ENCODE measurements around the gene AKR1C1. TPM values are rescaled to one million over a fixed set of nuclear protein-coding genes. Genes with fewer than 3 reads are reported as not detected.
"Not testable (repeated sequence)": the region's sequence is repeated elsewhere in the genome, so short reads cannot be mapped to it uniquely, and the experiment has no call there.

The AKR1C1 gene
- total RNA-seq, 1 donor = 140 TPM

DNA sequence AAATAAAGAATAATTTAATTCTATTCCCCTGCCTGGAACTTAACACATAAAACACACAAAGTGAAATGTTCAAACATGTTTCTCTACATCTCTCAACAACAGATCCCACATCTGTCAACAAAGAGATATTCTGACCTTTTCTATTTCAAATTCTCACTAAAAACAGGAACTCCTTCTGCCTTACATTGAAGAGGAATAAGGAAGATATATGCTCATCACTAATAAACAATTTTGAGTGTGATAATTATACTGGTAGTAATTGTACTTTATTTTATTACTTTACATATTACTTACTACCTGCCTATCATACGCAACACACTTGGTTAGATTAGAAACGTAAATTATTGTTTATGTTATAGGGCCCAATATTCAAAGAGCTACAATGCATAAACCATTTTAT is 27.0 kb downstream of the AKR1C1 start:
- no peak for DNase-seq (ENCODE audit: insufficient read length, low spot score, missing footprints)
- peaks cover 3% of the 10 kb centered on the region for H3K4me1 ChIP-seq (ENCODE audit: insufficient read depth, low read length)
- H2AFZ ChIP-seq (ENCODE audit: low read length) = no peak overlapping the region
- H3K27ac ChIP-seq (ENCODE audit: low read depth, low read length) = no peak overlapping the region
- no peaks in the 10 kb centered on the region for H3K36me3 ChIP-seq (ENCODE audit: insufficient read depth, low read length)
- no peak overlapping the region for H3K4me3 ChIP-seq (ENCODE audit: insufficient read depth, low read length)
- TF ChIP-seq, protein P1, sequence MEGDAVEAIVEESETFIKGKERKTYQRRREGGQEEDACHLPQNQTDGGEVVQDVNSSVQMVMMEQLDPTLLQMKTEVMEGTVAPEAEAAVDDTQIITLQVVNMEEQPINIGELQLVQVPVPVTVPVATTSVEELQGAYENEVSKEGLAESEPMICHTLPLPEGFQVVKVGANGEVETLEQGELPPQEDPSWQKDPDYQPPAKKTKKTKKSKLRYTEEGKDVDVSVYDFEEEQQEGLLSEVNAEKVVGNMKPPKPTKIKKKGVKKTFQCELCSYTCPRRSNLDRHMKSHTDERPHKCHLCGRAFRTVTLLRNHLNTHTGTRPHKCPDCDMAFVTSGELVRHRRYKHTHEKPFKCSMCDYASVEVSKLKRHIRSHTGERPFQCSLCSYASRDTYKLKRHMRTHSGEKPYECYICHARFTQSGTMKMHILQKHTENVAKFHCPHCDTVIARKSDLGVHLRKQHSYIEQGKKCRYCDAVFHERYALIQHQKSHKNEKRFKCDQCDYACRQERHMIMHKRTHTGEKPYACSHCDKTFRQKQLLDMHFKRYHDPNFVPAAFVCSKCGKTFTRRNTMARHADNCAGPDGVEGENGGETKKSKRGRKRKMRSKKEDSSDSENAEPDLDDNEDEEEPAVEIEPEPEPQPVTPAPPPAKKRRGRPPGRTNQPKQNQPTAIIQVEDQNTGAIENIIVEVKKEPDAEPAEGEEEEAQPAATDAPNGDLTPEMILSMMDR (IDR thresholded peaks at IDR 0.05; ENCODE audit: extremely low read depth, low read depth, low read length) = no peak
- H3K27me3 ChIP-seq (ENCODE audit: insufficient read depth, low read length) = no peaks in the 10 kb centered on the region
- no peaks in the 10 kb centered on the region for H4K20me1 ChIP-seq (ENCODE audit: insufficient read depth, low read length)
- no peaks in the 10 kb centered on the region for H3K79me2 ChIP-seq (ENCODE audit: insufficient read depth, low read length)
- no peaks in the 10 kb centered on the region for H3K9me3 ChIP-seq (ENCODE audit: low read depth, low read length)
- no peak overlapping the region for H3K4me2 ChIP-seq (ENCODE audit: insufficient read depth, low read length)

DNA sequence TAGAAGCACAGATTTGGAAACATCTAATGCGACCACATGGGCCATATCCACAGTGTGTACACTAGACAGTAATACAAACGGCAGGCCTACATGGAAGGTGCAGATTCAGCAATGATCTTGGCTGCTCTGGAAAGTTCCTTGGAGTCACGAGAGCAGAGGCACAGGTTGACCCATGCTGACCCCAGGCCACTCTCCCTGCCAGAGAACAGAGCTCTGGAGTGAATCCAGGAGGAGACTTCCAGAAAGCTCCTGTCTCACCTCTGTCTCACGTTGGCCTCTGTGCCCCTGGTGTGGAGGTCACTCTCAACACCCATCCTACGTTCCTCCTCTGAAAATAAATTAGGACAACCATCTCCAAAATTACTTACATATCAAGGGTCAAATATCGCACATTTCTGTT is 28.2 kb downstream of the AKR1C1 start:
- DNase-seq (ENCODE audit: insufficient read length, low spot score, missing footprints); H3K27me3 ChIP-seq (ENCODE audit: insufficient read depth, low read length); H3K36me3 ChIP-seq (ENCODE audit: insufficient read depth, low read length); H3K4me1 ChIP-seq (ENCODE audit: insufficient read depth, low read length); H2AFZ ChIP-seq (ENCODE audit: low read length); H3K4me3 ChIP-seq (ENCODE audit: insufficient read depth, low read length); H3K9me3 ChIP-seq (ENCODE audit: low read depth, low read length); H4K20me1 ChIP-seq (ENCODE audit: insufficient read depth, low read length); H3K27ac ChIP-seq (ENCODE audit: low read depth, low read length); H3K79me2 ChIP-seq (ENCODE audit: insufficient read depth, low read length); H3K4me2 ChIP-seq (ENCODE audit: insufficient read depth, low read length): not testable (repeated sequence)

DNA sequence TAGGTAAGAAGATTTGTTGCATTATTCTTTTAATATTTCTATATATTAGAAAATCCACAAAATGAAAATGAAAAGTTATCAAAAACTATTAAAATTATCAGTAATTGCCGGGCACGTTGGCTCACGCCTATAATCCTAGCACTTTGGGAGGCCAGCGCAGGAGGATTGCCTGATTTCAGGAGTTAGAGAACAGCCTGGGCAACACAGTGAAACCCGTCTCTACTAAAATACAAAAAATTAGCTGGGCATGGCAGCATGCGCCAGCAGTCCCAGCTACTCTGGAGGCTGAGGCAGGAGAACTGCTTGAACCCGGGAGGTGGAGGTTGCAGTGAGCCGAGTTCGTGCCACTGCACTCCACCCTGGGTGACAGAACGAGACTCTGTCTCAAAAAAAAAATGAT is 29.3 kb downstream of the AKR1C1 start:
- H3K79me2 ChIP-seq (ENCODE audit: insufficient read depth, low read length); H4K20me1 ChIP-seq (ENCODE audit: insufficient read depth, low read length); H3K4me3 ChIP-seq (ENCODE audit: insufficient read depth, low read length); H3K36me3 ChIP-seq (ENCODE audit: insufficient read depth, low read length); DNase-seq (ENCODE audit: insufficient read length, low spot score, missing footprints); H3K27me3 ChIP-seq (ENCODE audit: insufficient read depth, low read length); H3K4me1 ChIP-seq (ENCODE audit: insufficient read depth, low read length); H3K4me2 ChIP-seq (ENCODE audit: insufficient read depth, low read length); H3K9me3 ChIP-seq (ENCODE audit: low read depth, low read length); H3K27ac ChIP-seq (ENCODE audit: low read depth, low read length); H2AFZ ChIP-seq (ENCODE audit: low read length): not testable (repeated sequence)

DNA sequence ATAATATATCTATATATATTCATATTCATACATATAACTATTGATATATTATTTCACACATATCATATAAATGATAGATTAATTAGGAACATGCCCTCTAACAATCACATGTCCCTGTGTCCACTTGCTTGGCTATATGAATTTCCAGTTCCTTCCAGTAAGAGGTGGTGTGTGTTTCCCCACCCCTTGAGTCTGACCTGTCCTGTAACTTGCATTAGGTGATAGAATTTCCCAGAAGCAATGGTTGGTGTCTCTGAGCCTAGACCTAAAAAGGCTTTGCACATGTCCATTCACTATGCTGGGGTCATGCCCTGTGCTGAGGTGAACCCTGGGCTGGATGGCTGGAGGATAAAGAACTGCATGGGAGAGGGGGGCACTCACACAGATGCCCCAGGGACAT is 31.0 kb downstream of the AKR1C1 start:
- not testable (repeated sequence) for H3K36me3 ChIP-seq (ENCODE audit: insufficient read depth, low read length); H2AFZ ChIP-seq (ENCODE audit: low read length); H3K4me3 ChIP-seq (ENCODE audit: insufficient read depth, low read length); H4K20me1 ChIP-seq (ENCODE audit: insufficient read depth, low read length); H3K4me2 ChIP-seq (ENCODE audit: insufficient read depth, low read length); H3K4me1 ChIP-seq (ENCODE audit: insufficient read depth, low read length); H3K27ac ChIP-seq (ENCODE audit: low read depth, low read length); H3K9me3 ChIP-seq (ENCODE audit: low read depth, low read length); H3K27me3 ChIP-seq (ENCODE audit: insufficient read depth, low read length); DNase-seq (ENCODE audit: insufficient read length, low spot score, missing footprints); H3K79me2 ChIP-seq (ENCODE audit: insufficient read depth, low read length)

DNA sequence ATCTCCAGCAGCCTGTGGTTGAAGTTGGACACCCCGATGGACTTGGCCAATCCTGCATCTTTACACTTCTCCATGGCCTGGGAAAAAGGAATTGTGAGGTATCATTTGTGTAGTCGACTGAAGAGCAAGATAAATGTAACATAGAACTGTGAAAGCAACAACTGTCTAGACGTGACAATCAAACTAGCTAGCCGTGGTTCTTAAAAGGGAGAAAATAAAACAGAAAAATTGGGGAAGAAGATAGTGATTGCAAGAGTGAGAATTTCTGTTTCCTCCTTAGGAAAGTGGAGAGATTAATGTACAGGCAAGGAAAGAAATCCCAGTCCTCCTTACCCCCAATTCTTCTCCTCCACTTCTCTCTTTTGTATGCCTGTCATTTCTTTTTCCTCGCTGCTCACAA is 35.5 kb downstream of the AKR1C1 start:
- DNase-seq (ENCODE audit: insufficient read length, low spot score, missing footprints) = no peak
- TF ChIP-seq, protein P1 (IDR thresholded peaks at IDR 0.05; ENCODE audit: extremely low read depth, low read depth, low read length) = no peak
- Histone ChIP-seq H3K36me3 (ENCODE audit: insufficient read depth, low read length) (no peaks in the 10 kb centered on the region), H3K27me3 (ENCODE audit: insufficient read depth, low read length) (no peaks in the 10 kb centered on the region), H3K4me2 (ENCODE audit: insufficient read depth, low read length) (no peak overlapping the region), H3K4me1 (ENCODE audit: insufficient read depth, low read length) (no peaks in the 10 kb centered on the region), H4K20me1 (ENCODE audit: insufficient read depth, low read length) (no peaks in the 10 kb centered on the region), H3K9me3 (ENCODE audit: low read depth, low read length) (no peaks in the 10 kb centered on the region), H3K4me3 (ENCODE audit: insufficient read depth, low read length) (no peak overlapping the region), H3K27ac (ENCODE audit: low read depth, low read length) (no peak overlapping the region), H3K79me2 (ENCODE audit: insufficient read depth, low read length) (no peaks in the 10 kb centered on the region), H2AFZ (ENCODE audit: low read length) (no peak overlapping the region)

All from osteoblast (primary cell).